ENCODE measurements around the gene DDX19B.
A peak's percentile ranks its signal among the peaks of the same experiment; 100 is the strongest.
"Not testable (repeated sequence)": the region's sequence is repeated elsewhere in the genome, so short reads cannot be mapped to it uniquely, and the experiment has no call there.

DDX19B gene

DNA sequence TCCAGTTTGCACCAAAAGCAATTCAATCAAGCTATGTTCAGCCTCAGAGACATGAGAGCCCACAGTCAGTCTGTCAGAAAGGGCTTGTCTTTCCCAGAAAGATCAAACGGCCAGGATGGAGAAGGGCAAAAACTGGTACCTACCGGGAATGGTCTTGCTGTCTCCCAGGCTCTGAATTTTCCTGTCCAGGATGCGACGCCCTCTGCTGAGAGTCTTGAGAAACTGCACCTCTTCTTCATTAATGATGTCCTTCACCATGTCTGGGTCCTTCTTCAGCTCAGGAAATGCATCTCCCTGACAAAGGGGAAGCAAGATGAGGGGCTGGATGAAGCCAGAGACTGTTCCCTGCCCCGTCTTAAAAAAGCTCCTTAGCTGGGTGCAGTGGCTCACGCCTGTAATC is 31.5 kb upstream of the DDX19B start:
- Mint-ChIP-seq H3K36me3 (ENCODE audit: low read depth) (peaks cover 68% of the 10 kb centered on the region), H3K4me1 (no peaks in the 10 kb centered on the region), H3K27me3 (no peaks in the 10 kb centered on the region), H3K4me3 (no peak overlapping the region), H3K9me3 (no peaks in the 10 kb centered on the region), H3K27ac (no peak overlapping the region)
- DNase-seq (no peak), ATAC-seq (no peak)

DNA sequence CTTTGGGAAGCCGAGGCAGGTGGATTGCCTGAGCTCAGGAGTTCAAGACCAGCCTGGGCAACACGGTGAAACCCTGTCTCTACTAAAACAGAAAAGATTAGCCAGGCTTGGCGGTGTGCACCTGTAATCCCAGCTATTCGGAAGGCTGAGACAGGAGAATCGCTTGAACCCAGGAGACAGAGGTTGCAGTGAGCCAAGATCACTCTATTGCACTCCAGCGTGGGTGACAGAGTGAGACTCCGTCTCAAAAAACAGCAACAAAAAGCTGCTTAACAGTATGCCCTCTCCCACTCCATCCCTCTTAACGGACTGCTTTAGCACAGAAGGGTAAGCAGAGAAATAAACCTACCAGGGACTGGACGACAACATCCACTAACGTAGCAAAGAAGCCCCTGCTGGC is 31.1 kb upstream of the DDX19B start:
- not testable (repeated sequence) for H3K4me1 Mint-ChIP-seq, H3K27ac Mint-ChIP-seq, ATAC-seq, H3K27me3 Mint-ChIP-seq, H3K9me3 Mint-ChIP-seq, DNase-seq, H3K4me3 Mint-ChIP-seq
- peaks cover 67% of the 10 kb centered on the region for H3K36me3 Mint-ChIP-seq (ENCODE audit: low read depth)

DNA sequence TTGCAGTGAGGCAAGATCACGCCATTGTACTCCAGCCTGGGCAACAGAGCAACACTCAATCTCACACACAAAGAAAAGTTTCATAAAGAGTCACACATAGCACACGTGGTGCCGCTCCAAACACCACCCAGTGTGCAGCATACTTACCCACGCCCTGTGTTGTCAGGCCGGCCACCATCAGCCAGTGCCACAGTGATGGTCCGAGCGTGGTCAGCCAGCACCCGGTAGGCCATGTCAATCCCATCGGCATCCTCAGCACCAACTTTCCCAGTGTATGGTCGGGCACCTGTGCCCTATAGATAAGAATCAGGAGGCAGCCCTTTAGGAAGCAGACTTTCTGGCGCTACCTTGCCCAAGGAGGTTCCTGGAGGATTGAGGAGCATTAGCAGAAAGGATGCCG is 29.5 kb upstream of the DDX19B start:
- H3K4me3 Mint-ChIP-seq, result no peak overlapping the region
- ATAC-seq (no peak), DNase-seq (no peak)
- H3K27ac Mint-ChIP-seq, result no peak overlapping the region
- H3K36me3 Mint-ChIP-seq (ENCODE audit: low read depth), result peaks cover 66% of the 10 kb centered on the region
- no peaks in the 10 kb centered on the region for H3K9me3 Mint-ChIP-seq
- no peaks in the 10 kb centered on the region for H3K4me1 Mint-ChIP-seq
- H3K27me3 Mint-ChIP-seq, result no peaks in the 10 kb centered on the region

DNA sequence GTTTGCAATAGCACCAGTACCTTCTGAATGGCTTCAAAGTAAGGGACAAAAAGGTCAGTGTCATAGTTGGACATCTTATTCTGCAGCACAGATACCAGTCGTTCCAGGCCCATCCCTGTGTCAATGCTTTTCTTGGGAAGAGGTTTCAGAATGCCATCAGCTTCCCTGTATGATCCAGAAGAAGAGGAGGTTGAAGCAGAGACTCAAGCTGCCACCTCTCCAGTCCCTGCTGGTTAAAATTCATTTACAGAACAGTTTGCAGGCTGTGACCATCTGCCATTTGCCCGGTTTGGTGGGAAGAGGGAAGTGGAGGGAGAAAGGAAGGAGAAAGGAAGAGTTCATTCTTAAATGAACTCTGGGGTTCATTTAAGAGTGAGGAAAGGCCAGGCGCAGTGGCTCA is 28.8 kb upstream of the DDX19B start:
- Mint-ChIP-seq H3K4me3 (no peak overlapping the region), H3K9me3 (no peaks in the 10 kb centered on the region), H3K27ac (no peak overlapping the region), H3K4me1 (no peaks in the 10 kb centered on the region), H3K27me3 (no peaks in the 10 kb centered on the region), H3K36me3 (ENCODE audit: low read depth) (peaks cover 61% of the 10 kb centered on the region)
- no peak for ATAC-seq
- no peak for DNase-seq

DNA sequence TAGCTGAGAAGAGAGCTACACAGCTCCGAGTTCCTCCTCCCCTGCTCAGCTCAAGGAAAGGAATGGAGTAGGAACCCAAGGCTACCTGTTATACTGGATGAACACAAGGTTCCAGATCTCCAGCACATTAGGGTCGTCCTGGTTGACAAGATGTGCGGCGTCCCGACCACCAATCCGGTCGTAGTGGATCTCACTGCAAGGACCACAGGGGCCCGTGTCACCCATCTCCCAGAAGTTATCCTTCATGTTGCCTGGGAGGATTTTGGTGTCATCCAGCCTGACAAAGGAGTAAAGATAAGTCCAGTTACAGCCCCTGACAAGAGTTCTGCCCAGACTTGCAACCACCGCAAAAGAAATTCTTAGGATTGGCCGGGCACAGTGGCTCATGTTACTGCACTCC is 27.3 kb upstream of the DDX19B start:
- Mint-ChIP-seq H3K36me3 (ENCODE audit: low read depth) (peaks cover 60% of the 10 kb centered on the region), H3K4me3 (no peak overlapping the region), H3K4me1 (no peaks in the 10 kb centered on the region), H3K9me3 (no peaks in the 10 kb centered on the region), H3K27me3 (no peaks in the 10 kb centered on the region), H3K27ac (no peak overlapping the region)
- no peak for DNase-seq
- no peak for ATAC-seq

DNA sequence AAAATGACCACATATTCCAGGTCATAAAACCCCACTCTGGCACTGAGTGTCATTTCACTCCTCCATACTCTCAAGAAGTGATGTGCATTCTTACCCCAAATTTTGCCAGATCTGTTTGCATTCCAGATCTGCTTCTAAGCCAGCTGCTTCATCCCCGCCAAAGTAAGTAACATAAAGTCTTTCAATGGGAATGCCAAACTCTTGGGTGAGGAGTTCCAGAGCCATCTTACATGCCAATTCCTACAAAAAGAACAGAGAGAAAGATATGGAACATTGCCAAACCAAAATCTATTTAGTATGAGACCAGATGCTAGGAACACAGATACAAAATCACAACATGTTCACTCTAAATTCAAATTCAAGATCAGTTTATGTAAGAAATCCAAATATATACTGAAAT is 22.6 kb upstream of the DDX19B start:
- H3K9me3 Mint-ChIP-seq, result no peaks in the 10 kb centered on the region
- peaks cover 2% of the 10 kb centered on the region for H3K4me1 Mint-ChIP-seq
- peaks cover 59% of the 10 kb centered on the region for H3K36me3 Mint-ChIP-seq (ENCODE audit: low read depth)
- no peaks in the 10 kb centered on the region for H3K27me3 Mint-ChIP-seq
- DNase-seq (no peak), ATAC-seq (no peak)
- no peak overlapping the region for H3K4me3 Mint-ChIP-seq
- H3K27ac Mint-ChIP-seq, result no peak overlapping the region

DNA sequence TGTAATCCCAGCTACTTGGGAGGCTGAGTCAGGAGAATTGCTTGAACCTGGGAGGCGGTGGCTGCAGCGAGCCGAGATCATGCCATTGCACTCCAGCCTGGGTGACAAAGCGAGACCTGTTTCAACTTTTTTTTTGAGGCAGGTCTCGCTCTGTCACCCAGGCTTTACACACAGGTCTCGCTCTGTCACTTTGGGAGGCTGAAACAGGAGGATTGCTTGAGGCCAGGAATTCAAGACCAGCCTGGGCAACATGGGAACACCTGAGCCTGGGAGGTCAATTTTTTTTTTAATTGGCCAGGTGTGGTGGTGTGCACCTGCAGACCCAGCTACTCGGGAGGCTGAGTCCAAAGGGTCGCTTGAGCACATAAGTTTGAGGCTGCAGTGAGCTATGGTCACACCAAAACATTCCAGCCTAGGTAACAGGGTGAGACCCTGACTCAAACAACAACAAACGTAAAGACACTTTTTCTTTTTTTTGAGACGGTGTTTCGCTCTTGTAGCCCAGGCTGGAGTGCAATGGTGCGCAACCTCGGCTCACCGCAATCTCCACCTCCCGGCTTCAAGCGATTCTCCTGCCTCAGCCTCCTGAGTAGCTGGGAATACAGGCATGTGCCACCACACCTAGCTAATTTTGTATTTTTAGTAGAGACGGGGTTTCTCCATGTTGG is 11.5 kb upstream of the DDX19B start:
- H3K27me3 Mint-ChIP-seq, DNase-seq, ATAC-seq, H3K9me3 Mint-ChIP-seq: not testable (repeated sequence)
- peak overlapping the region; percentile 59 for H3K27ac Mint-ChIP-seq
- peaks cover 34% of the 10 kb centered on the region for H3K36me3 Mint-ChIP-seq (ENCODE audit: low read depth)
- peaks cover 48% of the 10 kb centered on the region for H3K4me1 Mint-ChIP-seq
- peak overlapping the region; percentile 98 for H3K4me3 Mint-ChIP-seq

DNA sequence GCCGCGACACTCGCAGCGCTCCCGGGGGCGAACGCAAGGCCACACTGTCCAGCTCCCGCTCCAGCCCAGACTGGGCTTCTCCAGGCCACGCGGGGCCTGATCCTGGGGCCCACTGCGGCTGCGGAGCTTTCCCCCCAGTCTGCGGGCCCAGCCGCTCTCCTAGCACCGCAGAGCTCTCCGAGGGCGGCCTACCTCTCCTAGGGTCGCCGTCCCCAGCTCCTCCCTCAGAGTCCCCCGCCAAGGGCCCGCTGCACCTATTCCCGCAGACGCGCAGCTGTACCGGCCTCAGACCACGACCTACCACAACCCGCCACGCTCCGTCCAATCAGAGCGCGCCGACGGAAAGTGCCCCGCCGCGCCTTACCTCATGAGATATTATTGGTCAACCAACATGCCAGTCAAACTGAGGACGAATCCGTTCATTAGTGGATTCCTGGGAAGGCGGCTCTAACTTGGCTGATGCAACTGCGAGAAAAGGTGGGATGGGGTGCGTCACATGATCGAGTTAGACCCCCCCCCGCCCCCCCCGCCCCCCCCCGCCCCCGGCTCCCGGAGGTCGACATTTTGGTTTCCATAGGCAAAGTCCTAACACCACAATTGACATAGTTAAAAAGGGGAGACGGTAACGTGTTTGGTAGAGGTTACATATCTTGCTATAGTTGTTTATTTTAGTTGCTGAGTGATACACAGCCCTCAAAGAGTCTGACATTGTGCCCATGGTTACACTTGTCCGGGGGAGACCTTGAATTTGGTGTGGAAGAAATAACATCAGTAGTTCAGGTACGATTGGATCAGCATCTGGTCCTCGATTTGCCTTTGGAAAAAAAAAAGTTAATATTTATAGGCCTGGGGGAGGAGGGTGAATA is 9.5 kb upstream of the DDX19B start, which contains the start of gene AARS1:
Gene AARS1, minus strand, starts transcription at position 278 of the 866 bp plus-strand sequence. CDS start 6,743 bp downstream, outside the sequence.
- Mint-ChIP-seq H3K4me1 (peaks cover 38% of the 10 kb centered on the region), H3K4me3 (peak within 1 kb of the TSS; percentile 98), H3K27me3 (peaks cover 2% of the 10 kb centered on the region), H3K27ac (peak within 1 kb of the TSS; percentile 99), H3K36me3 (ENCODE audit: low read depth) (peaks cover 21% of the 10 kb centered on the region), H3K9me3 (no peaks in the 10 kb centered on the region)
- DNase-seq (peak; percentile 93), ATAC-seq (peak; percentile 99)

DNA sequence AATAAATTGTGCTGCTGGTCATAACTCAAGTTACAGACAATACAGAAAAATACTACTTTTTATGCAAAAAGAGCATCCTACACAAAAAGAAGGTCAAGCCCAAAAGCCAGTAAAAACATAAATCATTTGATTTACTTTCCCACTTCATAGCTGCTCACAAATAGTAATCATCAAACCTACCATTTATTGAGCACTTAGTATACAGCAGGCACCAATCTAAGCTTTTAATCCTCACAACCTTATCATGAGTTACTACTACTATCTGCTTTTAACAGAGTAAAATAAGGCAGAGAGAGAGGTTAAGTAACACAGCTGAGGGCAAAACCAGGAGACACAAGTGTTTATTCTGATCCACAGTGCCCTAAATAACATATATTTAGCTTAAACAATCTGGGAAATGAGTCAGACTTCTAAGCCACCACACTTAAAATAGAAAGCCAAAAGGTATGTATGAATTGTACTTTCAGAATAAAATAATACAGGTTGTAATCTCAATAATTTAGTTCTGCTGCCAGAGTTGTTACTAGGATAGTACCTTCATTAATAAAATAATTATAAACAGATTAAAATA is 8.0 kb upstream of the DDX19B start:
- H3K27ac Mint-ChIP-seq, result no peak overlapping the region

DNA sequence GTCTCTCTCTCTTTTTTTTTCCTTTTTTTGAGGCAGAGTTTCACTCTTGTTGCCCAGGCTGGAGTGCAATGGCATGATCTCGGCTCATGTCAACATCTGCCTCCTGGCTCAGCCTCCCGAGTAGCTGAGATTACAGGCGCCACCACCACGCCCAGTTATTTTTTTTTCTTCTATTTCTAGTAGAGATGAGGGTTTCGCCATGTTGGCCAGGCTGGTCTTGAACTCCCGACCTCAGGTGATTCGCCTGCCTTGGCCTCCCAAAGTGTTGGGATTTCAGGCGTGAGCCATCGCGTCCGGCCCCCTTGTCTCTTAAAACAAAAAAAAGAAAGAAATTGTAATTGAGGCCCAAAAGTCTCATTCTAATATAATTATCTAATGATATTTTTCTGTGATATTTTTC is 6.8 kb upstream of the DDX19B start:
- Mint-ChIP-seq H3K4me1 (peaks cover 23% of the 10 kb centered on the region), H3K36me3 (ENCODE audit: low read depth) (peaks cover 12% of the 10 kb centered on the region)
- not testable (repeated sequence) for H3K4me3 Mint-ChIP-seq, H3K9me3 Mint-ChIP-seq, H3K27ac Mint-ChIP-seq, H3K27me3 Mint-ChIP-seq, DNase-seq, ATAC-seq

More for the DNA sequence above, 8.0 kb upstream of the DDX19B start:
- Mint-ChIP-seq H3K4me1 (peaks cover 28% of the 10 kb centered on the region), H3K4me3 (no peak overlapping the region), H3K9me3 (no peaks in the 10 kb centered on the region), H3K27me3 (peaks cover 2% of the 10 kb centered on the region), H3K36me3 (ENCODE audit: low read depth) (peaks cover 12% of the 10 kb centered on the region)
- DNase-seq (no peak), ATAC-seq (no peak)

DNA sequence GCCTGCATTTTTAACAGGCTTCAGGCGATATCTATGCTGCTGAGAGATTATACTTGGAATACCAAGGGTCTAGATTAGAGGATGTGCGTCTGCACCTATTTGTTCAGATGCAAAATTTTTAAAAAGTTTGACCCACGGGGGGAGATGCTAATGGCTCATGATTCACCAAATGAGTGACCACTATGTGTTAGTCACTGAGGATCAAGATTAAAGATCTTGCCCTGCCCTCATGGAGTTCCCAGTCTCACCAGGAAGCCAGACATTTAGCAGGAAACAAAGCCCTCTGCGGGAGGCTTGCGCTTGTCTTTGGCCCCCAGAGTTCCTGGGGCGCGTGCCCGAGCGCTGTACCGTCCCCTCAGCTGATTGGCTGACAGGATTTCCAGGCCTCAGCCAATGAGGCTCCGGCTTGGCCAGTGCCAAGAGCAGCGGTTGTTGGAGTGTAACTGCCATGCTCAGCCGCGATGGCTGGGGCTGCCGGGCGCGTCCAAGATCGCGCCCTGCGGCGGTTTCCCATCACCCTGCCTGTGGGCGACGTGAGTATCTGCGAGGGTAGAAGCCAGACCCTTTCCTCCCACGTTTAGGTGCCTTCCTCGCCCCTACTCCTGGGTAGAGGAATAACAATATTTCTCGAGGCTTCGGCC is 4.5 kb upstream of the DDX19B start:
- Mint-ChIP-seq H3K9me3 (no peaks in the 10 kb centered on the region), H3K4me3 (no peak overlapping the region), H3K27ac (no peak overlapping the region), H3K4me1 (peaks cover 19% of the 10 kb centered on the region), H3K36me3 (ENCODE audit: low read depth) (peaks cover 3% of the 10 kb centered on the region), H3K27me3 (no peaks in the 10 kb centered on the region)
- no peak for ATAC-seq
- DNase-seq, result no peak

DNA sequence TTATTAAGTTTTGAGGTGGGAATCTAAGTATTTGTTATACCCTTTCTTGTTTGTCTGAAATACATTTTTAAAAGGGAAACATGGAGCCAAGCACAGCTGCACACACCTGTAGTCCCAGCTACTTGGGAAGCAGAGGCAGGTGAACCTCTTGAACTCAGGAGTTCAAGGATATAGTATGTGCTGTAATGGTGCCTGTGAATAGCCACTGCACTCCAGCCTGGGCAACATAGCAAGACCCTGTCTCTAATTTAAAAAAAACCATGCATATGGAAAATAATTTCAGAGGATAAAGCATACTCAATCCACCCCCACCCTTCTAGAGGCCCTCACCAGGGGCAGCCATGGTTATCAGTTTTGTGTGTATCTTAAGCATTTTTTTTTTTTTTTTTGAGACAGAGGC is 3.4 kb upstream of the DDX19B start:
- Mint-ChIP-seq H3K4me1 (peaks cover 25% of the 10 kb centered on the region), H3K9me3 (no peaks in the 10 kb centered on the region), H3K27me3 (no peaks in the 10 kb centered on the region), H3K4me3 (no peak overlapping the region), H3K36me3 (ENCODE audit: low read depth) (peaks cover 8% of the 10 kb centered on the region), H3K27ac (no peak overlapping the region)
- DNase-seq (no peak), ATAC-seq (no peak)

DNA sequence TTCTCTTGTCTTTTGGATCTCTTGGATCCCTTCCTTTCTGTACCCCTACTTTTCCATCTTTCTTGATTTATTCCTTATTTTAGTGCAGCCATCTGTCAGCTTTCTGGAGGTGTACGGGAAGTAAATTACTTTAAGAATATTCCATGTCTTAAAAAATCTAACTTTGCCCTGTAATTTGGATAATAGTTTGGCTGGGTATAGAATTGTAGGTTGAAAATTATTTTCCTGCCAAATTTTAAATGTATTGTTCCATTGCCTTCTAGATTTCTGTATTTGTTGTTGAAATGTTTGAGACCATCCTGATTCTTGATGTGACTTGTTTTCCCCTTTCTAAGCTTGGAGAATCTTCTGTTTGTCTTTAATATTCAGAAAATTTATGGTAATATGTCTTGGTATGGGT is 2.1 kb downstream of the DDX19B start:
- Mint-ChIP-seq H3K9me3 (peaks cover 10% of the 10 kb centered on the region), H3K27ac (no peak overlapping the region), H3K4me3 (no peak overlapping the region), H3K4me1 (peaks cover 47% of the 10 kb centered on the region), H3K27me3 (no peaks in the 10 kb centered on the region), H3K36me3 (ENCODE audit: low read depth) (peaks cover 32% of the 10 kb centered on the region)
- no peak for ATAC-seq
- no peak for DNase-seq

DNA sequence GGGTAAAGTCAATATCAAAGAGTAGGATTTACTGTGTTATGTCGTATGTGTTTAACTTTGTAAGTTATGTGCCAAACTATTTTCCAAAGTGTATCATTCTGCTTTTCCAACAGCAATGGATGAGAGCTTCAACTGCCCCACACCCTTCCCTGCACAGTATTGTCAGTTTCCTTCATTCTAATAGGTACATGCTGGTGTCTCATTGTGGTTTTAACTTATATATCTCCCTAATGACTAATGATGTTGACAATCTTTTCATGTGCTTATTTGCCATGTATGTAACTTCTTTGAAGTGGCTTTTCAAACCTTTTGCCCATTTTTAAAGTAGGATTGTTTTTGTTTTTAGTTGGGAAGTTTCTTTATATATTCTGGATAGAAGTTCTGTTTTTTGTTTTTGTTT is 3.8 kb downstream of the DDX19B start:
- Mint-ChIP-seq H3K36me3 (ENCODE audit: low read depth) (peaks cover 32% of the 10 kb centered on the region), H3K4me3 (no peak overlapping the region), H3K27me3 (no peaks in the 10 kb centered on the region), H3K27ac (no peak overlapping the region), H3K9me3 (peaks cover 10% of the 10 kb centered on the region), H3K4me1 (peaks cover 47% of the 10 kb centered on the region)
- DNase-seq (no peak), ATAC-seq (no peak)

Measured in activated naive CD8-positive, alpha-beta T cell treated with anti-CD3 and anti-CD28 coated beads, Interleukin-2, amount 50 U/mL, for 24 hours (primary cell).